SHP77 treated with DMSO at 0.1 percent for 48 hours (cell line): ENCODE data around the gene CYP1A1.
"Not testable (repeated sequence)": the region's sequence is repeated elsewhere in the genome, so short reads cannot be mapped to it uniquely, and the experiment has no call there.

Experiments used
- DNase-seq: peaks from one replicate; lab custom pipeline; 2025; lab: John Stamatoyannopoulos, UW

Gene CYP1A1

GRCh38 chr15:74738239-74738638, 12.9 kb upstream of the CYP1A1 start:
- DNase-seq, result not testable (repeated sequence)

- DNase-seq, result no peak
Observed at GRCh38 chr15:74735305-74735704, 10.0 kb upstream of the CYP1A1 start.

- no peak for DNase-seq
Observed at GRCh38 chr15:74733269-74733668, 7.9 kb upstream of the CYP1A1 start.

- DNase-seq, result no peak
Observed at GRCh38 chr15:74732846-74733245, 7.5 kb upstream of the CYP1A1 start.

- no peak for DNase-seq
Observed at GRCh38 chr15:74730619-74731316, 5.4 kb upstream of the CYP1A1 start.

GRCh38 chr15:74729372-74729771, 4.0 kb upstream of the CYP1A1 start:
- DNase-seq, result not testable (repeated sequence)

- not testable (repeated sequence) for DNase-seq
Observed at GRCh38 chr15:74728699-74729098, 3.4 kb upstream of the CYP1A1 start.

GRCh38 chr15:74727727-74728126, 2.4 kb upstream of the CYP1A1 start:
- DNase-seq, result no peak

- DNase-seq, result no peak
Observed at GRCh38 chr15:74726774-74727164, 1.4 kb upstream of the CYP1A1 start.

GRCh38 chr15:74725845-74726773, 781 bp upstream of the CYP1A1 start:
- no peak for DNase-seq

- no peak for DNase-seq
Observed at GRCh38 chr15:74724570-74725224, 631 bp downstream of the CYP1A1 start.

- DNase-seq, result peak; percentile 45
Observed at GRCh38 chr15:74723754-74724334, 1.5 kb downstream of the CYP1A1 start.

- DNase-seq, result no peak
Observed at GRCh38 chr15:74723187-74723586, 2.1 kb downstream of the CYP1A1 start.

GRCh38 chr15:74722591-74722990, 2.7 kb downstream of the CYP1A1 start:
- no peak for DNase-seq

- no peak for DNase-seq
Observed at GRCh38 chr15:74716651-74717050, 8.7 kb downstream of the CYP1A1 start.

GRCh38 chr15:74712311-74712710, 13.0 kb downstream of the CYP1A1 start:
- DNase-seq, result no peak

GRCh38 chr15:74710319-74711094, 14.8 kb downstream of the CYP1A1 start:
- no peak for DNase-seq

GRCh38 chr15:74709892-74710291, 15.4 kb downstream of the CYP1A1 start:
- no peak for DNase-seq

GRCh38 chr15:74709011-74709410, 16.3 kb downstream of the CYP1A1 start:
- DNase-seq, result no peak

- DNase-seq, result no peak
Observed at GRCh38 chr15:74696808-74697207, 28.5 kb downstream of the CYP1A1 start.

- DNase-seq, result no peak
Observed at GRCh38 chr15:74696398-74696729, 29.0 kb downstream of the CYP1A1 start.
